Panc1 (cell line): ENCODE results near the gene SOX21. TPM values are rescaled to one million over a fixed set of nuclear protein-coding genes. Genes with fewer than 3 reads are reported as not detected.

Experiments
- ATAC-seq: fragments of 200-7000 bp; cut with Tn5 transposase; 2 replicates; pipeline ENCODE4 v1.9.1; 2020; ENCODE audit warnings: mild to moderate bottlenecking, moderate library complexity
- BruUV-seq: library from RNA; stranded (reverse); fragments of 400-500 nt; replicated peaks from 2 replicates; lab custom pipeline; 2021; lab: Mats Ljungman, UMichigan
- CTCF ChIA-PET: fragments of 300-600 bp; sonication (Branson Sonifier 250); formaldehyde crosslinking; loops from one replicate; lab custom pipeline; 2022; ENCODE audit warnings: antibody characterized with exemption; lab: Charles Lee
- POLR2A ChIA-PET: fragments of 300-600 bp; sonication (Branson Sonifier 250); formaldehyde crosslinking; loops from one replicate; lab custom pipeline; 2022; ENCODE audit warnings: antibody characterized with exemption; lab: Charles Lee
- DNase-seq: peaks from one replicate; pipeline ENCODE4 v3.0.0-alpha.2; 2010; ENCODE audit warnings: low read depth, low spot score
- H3K27ac ChIP-seq: 2 replicates; pipeline ENCODE4 v1.5.1; 2011; ENCODE audit warnings: mild to moderate bottlenecking, low read length, inconsistent platforms
- H3K27me3 ChIP-seq: fragments of 200-500 bp; sonication (Bioruptor generic); 2 replicates; pipeline ENCODE4 v1.6.0; 2014; ENCODE audit warnings: low read length, inconsistent platforms; ENCODE audit not compliant: control insufficient read depth, insufficient read depth
- H3K36me3 ChIP-seq: fragments of 200-500 bp; sonication (Bioruptor generic); 2 replicates; pipeline ENCODE4 v1.5.1; 2014; ENCODE audit warnings: inconsistent platforms, mild to moderate bottlenecking, low read length, moderate library complexity; ENCODE audit not compliant: control insufficient read depth, insufficient read depth
- H3K4me1 ChIP-seq: 2 replicates; pipeline ENCODE4 v1.5.1; 2011; ENCODE audit warnings: inconsistent platforms, mild to moderate bottlenecking, low read length, moderate library complexity; ENCODE audit not compliant: control insufficient read depth, insufficient read depth
- H3K4me3 ChIP-seq, 2 experiments: 2 replicates each; pipeline ENCODE4 v1.5.1; 2011 to 2012; ENCODE audit warnings: low read depth in 2 of 2, low read length in 2 of 2, mild to moderate bottlenecking in 2 of 2, inconsistent platforms in 1 of 2, moderate library complexity in 1 of 2
- H3K9me3 ChIP-seq: fragments of 200-500 bp; sonication (Bioruptor generic); 2 replicates; pipeline ENCODE4 v1.5.1; 2014; ENCODE audit warnings: low read depth, mild to moderate bottlenecking, inconsistent platforms, low read length, moderate library complexity; ENCODE audit not compliant: control insufficient read depth, insufficient read depth
- CTCF ChIP-seq: fragments of 450-650 bp; IDR thresholded peaks from 2 replicates; pipeline ENCODE4 v1.5.1; 2017; ENCODE audit warnings: mild to moderate bottlenecking
- POLR2AphosphoS5 ChIP-seq: IDR thresholded peaks from 2 replicates; pipeline ENCODE4 v1.6.1; 2012; ENCODE audit warnings: mild to moderate bottlenecking, low read depth, low read length, moderate library complexity
- REST ChIP-seq, 2 experiments: IDR thresholded peaks; 2 replicates each; pipeline ENCODE4 v1.6.1; 2011 to 2012; ENCODE audit warnings: low read depth in 2 of 2, control low read depth in 1 of 2, low read length in 1 of 2, mild to moderate bottlenecking in 1 of 2, moderate library complexity in 1 of 2; ENCODE audit not compliant: insufficient read depth in 1 of 2
- SIN3A ChIP-seq: IDR thresholded peaks from 2 replicates; pipeline ENCODE4 v1.6.1; 2012; ENCODE audit warnings: low read depth, mild to moderate bottlenecking, low read length, moderate library complexity, borderline replicate concordance; ENCODE audit not compliant: insufficient read depth
- TCF7L2 ChIP-seq: IDR thresholded peaks from 2 replicates; pipeline ENCODE4 v1.6.1; 2011; ENCODE audit warnings: mild to moderate bottlenecking, low read depth, low read length, inconsistent platforms
- in situ Hi-C: cut with HindIII; loops from 2 replicates; pipeline ENCODE4 v1.10.0; 2016; ENCODE audit warnings: low sequenced_read_pairs, low pct_unique_long_range_greater_than_20kb
- intact Hi-C: fragments of 100-400 bp; cut with micrococcal nuclease; formaldehyde crosslinking; loops from one replicate; pipeline ENCODE4 v1.10.0; 2022; ENCODE audit not compliant: unreplicated experiment
- total RNA-seq: library from RNA; stranded (reverse); gene quantifications from one replicate; pipeline ENCODE4 v1.2.1, GENCODE V29; 2021; ENCODE audit not compliant: unreplicated experiment

Gene SOX21
- total RNA-seq, 1 experiment from 2014 or later: 3.5 TPM

- ChIA-PET CTCF (no interaction called here), POLR2A (no interaction called here)
- no TSS peak for BruUV-seq
- Histone ChIP-seq H3K4me1 (peaks cover 4% of the 10 kb centered on the region; the same call in 1 of the 2 replicates), H3K27ac (no peak overlapping the region), H3K36me3 (no peaks in the 10 kb centered on the region), H3K9me3 (no peaks in the 10 kb centered on the region), H3K27me3 (peaks cover 4% of the 10 kb centered on the region; the same call in 1 of the 2 replicates), H3K4me3 (no peak overlapping the region)
- TF ChIP-seq CTCF (no peak), SIN3A (no peak), TCF7L2 (no peak), REST (IDR thresholded peaks at IDR 0.05; ENCODE audit: insufficient read depth in 1 of 2, low read depth in 2 of 2, low read length in 1 of 2) (no peak), POLR2AphosphoS5 (no peak)
- intact Hi-C loops: no loop called here
- ATAC-seq: no peak
- no peak for DNase-seq
- in situ Hi-C loops: no loop called here
Measured at GRCh38 chr13:94706101-94706842, 6.1 kb downstream of the SOX21 start.

- Histone ChIP-seq H3K9me3 (no peaks in the 10 kb centered on the region), H3K4me3 (no peak overlapping the region), H3K27ac (no peak overlapping the region), H3K27me3 (peaks cover 4% of the 10 kb centered on the region; the same call in 1 of the 2 replicates), H3K36me3 (no peaks in the 10 kb centered on the region), H3K4me1 (peaks cover 4% of the 10 kb centered on the region; the same call in 1 of the 2 replicates)
- ATAC-seq: no peak
- no TSS peak for BruUV-seq
- POLR2A ChIA-PET: no interaction called here
- DNase-seq: no peak
- CTCF ChIA-PET: no interaction called here
- in situ Hi-C loops: no loop called here
- TF ChIP-seq REST (IDR thresholded peaks at IDR 0.05; ENCODE audit: insufficient read depth in 1 of 2, low read depth in 2 of 2, low read length in 1 of 2) (no peak), CTCF (no peak), POLR2AphosphoS5 (no peak), SIN3A (no peak), TCF7L2 (no peak)
- intact Hi-C loops: no loop called here
Measured at GRCh38 chr13:94705081-94706030, 7.0 kb downstream of the SOX21 start.
